Activated naive CD8-positive, alpha-beta T cell treated with anti-CD3 and anti-CD28 coated beads, Interleukin-2, amount 50 U/mL, for 16 hours (primary cell): ENCODE data around the gene TMEM174.
A peak's percentile ranks its signal among the peaks of the same experiment; 100 is the strongest.
"Not testable (repeated sequence)": the region's sequence is repeated elsewhere in the genome, so short reads cannot be mapped to it uniquely, and the experiment has no call there.

Source experiments
- DNase-seq: peaks from one replicate; pipeline ENCODE4 v3.0.0-alpha.2; 2020; ENCODE audit warnings: low read depth, low spot score

TMEM174 gene

DNA sequence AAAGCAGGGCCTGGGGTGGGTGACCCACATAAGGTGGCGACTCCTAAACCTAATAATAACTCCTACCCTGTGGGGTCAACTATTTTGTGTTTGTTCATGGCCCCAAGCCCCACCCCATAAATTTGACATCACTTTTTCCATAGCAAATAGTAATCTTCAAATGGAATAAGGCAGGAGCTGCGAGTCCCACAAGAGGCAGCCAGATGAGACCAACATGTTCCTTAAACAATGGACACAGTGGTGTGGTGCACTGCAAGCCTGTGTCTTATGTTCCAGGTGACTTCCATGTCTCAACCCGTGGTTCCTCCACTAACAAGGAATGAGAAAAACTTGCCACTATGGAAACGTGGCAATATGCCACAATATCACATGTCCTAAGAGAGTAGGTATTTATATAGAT, 20.6 kb downstream of the TMEM174 start:
- no peak for DNase-seq

DNA sequence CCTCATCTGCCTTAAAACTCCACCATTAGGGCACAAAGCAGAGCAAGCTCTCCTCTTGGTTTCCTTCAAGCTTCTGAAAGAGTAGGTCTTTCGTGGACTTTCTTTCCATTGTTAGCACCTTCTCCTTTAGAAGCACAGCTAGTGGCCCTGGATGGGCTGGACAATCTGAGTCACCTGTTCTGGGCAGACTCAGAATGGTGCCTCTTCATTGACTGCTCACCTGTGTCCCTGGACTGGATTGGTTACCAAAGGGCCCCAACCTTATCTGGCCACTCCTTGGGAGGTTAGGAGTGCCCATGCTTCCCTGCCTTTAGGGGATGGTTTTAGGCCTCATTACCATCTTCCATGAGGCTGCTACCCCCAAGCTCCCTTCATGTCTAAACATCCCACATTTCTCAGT, 23.2 kb downstream of the TMEM174 start:
- no peak for DNase-seq

DNA sequence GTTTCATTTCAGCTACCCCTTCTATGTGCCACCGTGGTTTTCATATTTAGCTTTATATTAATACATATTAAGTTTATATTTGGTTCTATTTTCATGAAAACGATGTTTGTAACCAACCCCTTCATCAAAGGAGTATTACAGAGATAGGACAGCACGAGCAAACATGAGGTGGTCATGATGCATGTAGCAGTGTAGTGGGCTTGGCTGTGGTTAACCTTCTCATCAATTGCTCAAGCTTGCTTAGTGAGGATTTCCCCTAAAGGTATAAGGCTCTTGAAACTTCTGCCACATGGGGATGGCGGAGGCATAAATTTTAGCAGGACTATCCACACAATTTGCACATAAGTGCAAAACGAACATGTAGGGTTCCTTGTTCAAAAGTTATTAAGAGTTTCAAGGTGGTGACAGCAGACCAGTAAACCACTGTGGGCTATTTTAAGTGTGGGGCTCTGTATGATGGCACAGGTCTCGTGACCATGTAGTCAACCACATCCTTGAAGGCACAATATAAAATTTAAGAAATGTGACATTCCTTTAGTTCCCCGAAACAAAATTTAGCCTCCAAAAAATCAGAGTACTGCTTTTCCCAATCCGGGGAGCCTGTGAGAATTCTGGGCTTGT, 24.8 kb downstream of the TMEM174 start:
- DNase-seq, result no peak

DNA sequence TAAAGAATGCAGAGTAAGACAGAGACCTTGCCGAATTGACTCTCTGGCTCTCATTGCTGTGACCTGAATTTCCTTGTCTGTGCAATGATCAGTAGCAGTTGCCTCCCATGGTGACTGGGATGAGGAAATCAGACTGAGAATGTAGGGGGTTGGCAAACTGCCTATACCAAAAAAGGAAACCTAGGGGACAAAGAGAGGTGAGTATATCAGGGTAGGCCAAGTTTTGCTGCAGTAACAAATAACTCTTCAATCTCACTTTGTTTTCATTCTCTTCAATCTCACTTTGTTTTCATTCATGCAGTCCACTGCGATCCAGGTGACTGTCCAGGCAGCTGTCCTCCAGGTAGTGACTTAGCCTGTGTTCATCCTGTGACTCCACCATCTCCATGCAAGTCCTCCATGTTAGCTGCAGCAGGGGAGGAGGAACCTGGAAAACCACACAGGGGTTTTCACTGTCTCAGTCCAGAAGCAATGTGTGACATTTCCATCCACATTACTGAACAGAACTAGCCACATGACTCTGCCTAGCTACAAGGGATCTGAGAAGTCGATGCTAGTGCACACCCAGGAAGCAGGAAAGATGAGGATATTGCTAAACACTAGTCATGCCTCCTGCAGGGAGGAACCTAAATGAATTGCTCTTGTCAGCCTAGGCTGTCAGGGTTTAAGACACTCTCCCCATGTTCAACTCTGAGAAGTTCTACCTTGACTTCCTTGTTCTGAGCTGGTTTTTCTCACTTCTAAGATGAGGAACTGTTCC, 26.0 kb downstream of the TMEM174 start:
- no peak for DNase-seq

DNA sequence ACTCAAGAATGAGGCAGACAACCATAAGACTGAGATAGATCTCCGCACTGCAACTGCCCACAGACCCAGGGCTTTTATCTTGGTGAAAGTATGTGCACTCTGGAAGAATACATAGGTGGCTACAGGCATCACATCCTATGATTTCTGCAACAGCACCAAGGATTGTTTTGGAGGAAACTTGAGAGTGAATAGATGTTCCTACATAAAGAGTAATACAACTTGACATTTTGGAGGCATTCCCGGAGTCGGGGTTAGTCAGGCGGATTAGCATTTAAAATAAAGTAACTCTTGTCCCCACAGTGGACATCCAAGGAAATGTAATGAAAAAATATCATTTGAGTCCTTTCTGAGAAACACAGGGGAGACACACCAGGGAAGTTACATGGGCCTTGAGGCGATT, 26.7 kb downstream of the TMEM174 start:
- DNase-seq, result no peak

DNA sequence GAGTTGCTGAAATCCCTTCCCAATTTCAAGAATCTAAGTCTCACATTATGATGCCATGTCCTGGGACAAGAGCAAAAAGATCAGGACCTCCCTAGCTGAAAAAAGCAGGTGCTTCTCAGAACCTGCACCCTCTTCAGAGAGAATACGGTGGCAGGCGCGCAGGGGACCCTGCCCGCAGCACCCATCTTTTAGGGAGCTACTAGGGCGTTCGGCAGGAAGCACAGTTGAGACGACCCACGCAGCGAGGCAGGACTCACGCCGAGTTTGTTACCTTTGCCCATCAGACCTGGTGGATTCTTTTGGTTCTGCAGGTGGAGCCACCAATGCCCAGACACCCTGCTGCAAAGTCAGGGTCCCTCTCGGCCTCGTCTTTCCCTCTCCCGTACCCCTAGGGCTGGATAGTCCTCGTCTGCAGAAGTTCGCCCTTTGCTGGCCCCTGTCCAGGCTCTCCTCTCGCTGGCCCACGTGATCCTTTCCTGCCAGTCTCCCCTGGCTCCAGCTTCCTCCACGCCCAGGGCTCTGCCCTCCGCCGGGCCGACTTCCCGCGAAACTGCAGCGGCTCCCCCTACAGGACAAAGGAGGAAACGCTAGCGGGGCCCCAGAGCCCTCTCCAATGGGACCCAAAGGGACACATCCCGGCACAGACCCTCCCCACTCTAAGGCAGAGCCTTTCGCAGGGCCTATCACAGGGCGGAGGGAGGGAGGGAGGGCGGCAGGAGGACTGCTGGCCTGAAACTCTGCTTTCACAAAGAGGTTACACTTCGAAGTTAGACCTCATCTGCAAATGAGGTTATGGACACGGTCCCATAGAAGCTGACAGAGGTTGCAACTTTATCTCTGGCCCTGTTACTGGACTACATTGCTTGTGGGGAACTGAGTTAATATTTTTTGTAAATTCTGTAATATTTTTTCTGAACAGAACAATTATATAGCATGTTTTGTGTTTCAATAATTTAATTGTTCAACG, 28.8 kb downstream of the TMEM174 start:
- DNase-seq, result peak; percentile 33

DNA sequence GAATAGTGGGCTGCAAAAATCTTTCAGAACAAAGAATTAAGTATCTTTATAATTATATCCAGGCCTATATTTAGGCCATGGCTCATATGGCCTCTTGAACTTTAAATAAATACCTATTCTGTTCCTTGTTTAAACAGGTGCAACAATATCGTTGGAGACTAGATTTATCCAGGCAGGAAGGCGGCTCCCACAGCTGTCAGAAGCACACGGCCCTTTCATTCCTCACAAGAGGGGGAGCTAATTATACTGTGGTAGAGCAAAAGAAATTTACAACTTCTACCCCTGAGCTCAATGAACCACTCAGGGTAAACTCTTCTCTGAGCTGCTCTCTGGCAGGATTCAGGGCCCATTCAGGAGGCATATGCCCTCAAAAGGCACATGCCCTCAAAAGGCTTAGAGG, 31.3 kb downstream of the TMEM174 start:
- DNase-seq, result no peak

DNA sequence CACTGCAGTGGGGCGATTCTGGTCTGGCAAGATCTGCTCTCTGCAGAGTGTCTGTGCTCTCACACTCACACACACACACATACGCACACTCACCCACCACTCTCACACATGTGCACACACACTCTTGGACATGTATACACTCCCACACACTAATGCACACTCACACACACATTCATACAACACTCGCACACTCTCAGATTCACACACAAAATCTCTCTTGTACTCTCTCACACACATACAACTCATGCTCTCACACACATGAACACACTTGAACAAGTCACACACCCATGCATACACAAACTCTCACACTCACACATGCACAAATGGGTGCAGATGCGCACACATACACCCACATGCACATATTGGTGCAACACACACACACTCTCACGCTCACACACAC, 31.7 kb downstream of the TMEM174 start:
- no peak for DNase-seq

DNA sequence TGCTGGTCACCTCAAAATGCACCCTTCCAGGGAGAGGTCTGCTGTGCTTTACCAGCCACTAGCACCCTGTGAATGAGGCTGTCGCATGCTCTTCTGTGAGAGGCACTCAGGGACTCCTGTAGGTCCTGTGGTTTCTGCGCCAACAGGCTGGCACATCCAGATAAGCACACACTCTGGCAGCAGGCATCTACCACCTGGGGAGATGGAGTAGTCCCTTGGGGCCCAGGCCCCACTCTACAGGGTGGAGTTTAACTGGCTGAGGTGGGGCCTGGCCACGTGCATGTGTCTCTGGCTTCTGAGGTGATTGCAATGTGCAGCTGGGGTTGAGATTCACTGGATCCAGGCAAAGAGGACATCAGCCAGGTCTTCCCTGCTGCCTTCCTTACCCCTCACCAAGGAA, 32.3 kb downstream of the TMEM174 start:
- DNase-seq, result no peak

DNA sequence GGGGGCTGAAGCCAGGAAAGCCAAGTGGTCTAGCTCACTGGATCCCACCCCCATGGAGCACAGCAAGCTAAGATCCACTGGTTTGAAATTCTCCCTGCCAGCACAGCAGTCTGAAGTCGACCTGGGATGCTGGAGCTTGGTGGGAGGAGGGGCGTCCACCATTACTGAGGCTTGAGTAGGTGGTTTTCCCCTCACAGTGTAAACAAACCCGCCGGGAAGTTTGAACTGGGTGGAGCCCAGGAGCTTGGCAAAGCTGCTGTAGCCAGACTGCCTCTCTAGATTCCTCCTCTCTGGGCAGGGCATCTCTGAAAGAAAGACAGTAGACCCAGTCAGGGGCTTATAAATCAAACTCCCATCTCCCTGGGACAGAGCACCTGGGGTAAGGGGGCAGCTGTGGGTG, 34.2 kb downstream of the TMEM174 start:
- not testable (repeated sequence) for DNase-seq

DNA sequence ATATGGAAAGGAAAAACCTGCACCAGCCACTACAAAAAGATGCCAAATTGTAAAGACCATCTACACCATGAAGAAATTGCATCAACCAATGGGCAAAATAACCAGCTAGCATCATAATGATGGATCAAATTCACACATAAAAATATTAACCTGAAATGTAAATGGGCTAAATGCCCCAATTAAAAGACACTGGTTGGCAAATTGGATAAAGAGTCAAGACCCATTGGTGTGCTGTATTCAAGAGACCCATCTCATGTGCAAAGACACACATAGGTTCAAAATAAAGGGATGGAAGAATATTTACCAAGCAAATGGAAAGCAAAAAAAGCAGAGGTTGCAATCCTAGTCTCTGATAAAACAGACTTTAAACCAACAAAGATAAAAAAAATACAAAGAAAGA, 36.1 kb downstream of the TMEM174 start:
- DNase-seq, result not testable (repeated sequence)

DNA sequence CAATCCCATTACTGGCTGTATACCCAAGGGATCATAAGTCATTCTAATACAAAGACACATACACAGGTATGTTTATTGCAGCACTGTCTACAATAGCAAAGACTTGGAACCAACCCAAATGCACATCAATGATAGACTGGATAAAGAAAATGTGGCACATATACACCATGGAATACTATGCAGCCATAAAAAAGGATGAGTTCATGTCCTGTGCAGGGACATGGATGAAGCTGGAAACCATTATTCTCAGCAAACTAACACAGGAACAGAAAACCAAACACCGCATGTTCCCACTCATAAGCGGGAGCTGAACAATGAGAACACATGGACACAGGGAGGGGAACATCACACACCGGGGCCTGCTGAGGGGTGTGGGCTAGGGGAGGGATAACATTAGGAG, 39.7 kb downstream of the TMEM174 start:
- not testable (repeated sequence) for DNase-seq

DNA sequence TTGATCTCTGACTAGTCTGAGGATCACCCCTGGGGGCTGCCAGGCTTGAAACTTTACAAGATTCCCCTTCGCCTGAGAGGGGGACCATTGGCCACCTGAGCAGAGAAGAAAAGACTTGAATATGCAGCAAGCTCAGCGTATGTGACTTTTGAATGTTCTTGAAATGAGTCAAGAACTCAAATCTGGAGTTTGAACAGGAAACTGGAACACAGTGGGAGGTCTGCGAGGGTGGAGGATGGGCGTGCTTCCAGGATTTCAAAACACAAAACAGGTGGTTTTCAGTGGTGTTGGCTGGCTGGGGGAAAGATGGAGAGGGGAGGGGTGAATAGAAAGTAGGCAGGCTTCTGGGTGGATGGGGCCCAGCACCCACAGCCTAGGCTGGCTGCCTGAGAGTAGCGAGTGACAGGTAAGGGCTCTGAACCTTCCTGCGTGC, 40.6 kb downstream of the TMEM174 start:
- DNase-seq, result no peak

DNA sequence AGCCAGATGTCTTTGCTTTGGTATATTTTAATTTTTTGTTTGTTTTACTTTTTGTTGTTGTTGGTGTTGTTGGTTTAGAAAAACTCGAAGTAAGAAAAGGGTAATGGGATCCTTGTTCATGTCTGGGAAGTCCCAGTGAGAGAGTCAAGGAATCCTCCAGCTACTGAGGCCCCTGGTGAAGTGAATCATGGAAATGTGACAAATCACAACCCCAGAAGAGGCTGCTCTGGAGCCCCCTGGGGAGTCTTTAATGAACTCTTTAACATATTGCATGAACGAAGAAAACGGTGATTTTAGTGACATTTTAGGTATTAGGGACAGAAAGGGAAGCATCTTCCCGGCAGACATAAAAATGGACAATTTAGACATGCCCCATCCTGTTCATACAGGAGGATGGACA, 41.3 kb downstream of the TMEM174 start:
- DNase-seq, result no peak

DNA sequence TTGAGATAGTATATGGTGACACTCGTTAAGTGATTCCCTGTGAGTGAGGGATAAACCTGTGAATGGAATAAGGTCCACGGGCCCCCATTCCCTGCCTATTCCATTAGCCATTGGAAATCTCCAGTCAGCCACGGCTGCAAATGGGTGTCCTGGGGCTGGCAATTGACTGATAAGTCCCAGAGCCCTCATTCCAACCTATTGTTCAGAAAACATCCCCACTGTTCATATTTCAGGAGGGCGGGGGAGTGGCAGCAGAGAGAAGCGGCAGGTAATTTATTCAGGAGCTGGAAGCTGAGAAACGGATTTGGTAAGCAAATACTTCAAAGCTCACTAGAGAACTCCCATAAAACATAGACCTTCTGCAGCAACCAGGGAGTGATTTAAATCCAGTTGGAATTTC, 42.0 kb downstream of the TMEM174 start:
- no peak for DNase-seq

DNA sequence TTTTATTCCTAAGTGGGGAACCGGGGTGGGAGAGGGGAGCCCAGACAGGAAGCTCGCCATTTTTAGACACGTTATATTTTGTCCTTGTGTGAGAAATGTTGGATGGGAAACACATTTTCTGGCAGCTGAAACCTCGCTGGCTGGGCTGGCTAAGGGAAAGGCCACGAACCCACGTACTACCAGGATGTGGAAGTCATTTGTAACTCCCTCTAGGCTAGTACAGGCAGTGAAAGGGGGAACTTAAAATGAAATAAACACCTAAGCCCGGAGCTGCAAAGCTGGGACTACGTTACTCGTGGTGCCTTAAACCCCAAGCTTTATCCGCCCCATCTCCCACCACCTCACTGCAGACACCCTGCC, 42.5 kb downstream of the TMEM174 start:
- DNase-seq, result no peak

DNA sequence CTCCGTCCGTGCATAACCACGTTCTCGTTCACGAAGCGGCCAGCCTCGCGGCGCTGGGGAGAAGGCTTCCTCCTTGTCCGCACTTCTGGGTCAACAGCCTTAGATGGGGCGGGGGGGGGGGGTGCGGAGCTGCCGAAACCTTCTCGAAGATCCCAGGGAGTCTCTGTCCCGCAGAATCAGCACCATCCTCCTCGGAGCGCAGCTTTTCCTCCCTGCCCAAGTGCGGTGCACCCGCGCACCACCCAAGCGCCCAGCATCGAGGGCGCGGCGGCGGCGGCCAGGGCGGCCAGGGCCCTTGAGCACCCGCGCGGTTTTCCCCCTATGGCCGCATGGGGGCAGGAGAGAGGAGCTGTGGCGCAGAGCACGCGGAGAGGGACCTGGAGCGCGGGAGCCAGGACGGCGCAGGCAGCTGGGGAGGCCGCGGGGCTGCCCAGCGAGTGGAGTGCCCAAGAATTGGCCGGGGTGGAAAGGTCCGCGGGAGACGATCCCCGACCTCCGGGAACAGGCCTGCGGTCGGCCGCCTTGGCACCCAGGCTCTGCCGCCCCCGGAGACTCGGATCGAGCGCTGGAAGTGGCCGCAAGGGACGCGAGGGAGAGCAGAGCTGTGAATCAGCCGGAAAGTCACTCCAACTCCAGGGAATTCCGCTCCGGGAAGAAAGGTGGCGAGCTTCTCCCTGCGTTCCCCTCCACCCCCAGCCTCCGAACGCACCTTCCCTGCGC, 43.1 kb downstream of the TMEM174 start:
- DNase-seq, result peak; percentile 43

DNA sequence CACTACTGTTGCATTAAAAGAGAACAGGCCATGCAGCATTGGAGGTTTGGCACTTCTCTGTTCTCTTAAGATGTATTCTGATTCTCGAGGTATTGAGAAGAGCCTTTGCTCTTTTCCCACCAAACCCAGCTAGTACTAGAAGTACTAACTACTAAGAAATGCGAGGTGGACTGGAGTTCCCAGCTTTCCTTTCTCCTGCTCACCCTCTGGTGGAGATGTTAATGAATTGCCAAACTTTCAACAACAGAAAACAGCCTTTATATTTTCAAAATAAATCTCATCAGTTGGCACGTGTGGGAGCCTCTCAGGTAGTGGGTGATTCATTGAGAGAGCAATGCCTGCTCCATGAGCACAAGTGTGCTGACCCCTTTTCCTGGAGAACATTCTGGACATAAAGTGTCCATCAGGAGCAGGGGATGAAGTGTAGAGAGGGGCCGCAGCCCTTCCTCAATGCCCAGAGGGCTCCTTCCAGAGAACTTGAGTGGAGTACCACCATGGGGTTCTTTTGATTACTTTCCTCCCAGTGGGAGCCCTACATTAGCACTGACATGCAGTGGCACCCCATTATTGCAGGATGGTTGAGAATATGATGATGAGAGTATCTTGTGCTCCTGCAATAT, 45.7 kb downstream of the TMEM174 start:
- no peak for DNase-seq

DNA sequence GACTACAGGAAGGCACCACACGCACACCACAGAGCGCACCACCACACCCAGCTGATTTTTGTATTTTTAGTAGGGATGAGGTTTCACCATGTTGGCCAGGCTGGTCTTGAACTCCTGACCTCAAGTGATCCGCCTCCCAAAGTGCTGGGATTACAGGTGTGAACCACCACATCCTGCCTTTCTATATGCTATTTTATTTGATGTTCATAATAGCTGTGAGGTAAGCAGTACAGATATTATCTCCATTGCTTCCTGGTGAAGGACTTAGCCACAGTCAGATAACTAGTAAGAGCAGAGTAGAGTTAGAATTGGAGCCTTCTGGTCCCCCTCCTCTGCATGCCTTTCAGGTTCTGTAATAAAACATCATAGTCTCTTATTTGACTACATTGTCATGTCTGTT, 46.3 kb downstream of the TMEM174 start:
- DNase-seq, result not testable (repeated sequence)

DNA sequence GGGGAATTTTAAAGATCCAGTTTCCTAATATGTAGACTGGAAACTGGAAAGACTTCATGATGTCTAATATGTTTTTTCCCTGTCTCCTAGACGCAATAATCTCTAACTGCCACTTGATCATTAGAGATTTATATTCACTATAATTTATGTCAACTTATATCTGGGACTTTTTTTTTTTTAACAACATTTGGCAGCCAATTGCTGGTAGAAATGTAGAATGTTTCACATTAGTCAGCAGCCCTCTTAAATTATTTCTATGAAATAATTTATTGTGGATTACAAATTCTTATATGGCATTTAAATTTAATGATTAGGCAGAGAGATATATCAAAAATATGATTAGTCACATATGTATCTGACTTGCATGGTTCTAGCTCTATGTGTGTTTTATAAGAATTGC, 48.2 kb downstream of the TMEM174 start:
- no peak for DNase-seq

DNA sequence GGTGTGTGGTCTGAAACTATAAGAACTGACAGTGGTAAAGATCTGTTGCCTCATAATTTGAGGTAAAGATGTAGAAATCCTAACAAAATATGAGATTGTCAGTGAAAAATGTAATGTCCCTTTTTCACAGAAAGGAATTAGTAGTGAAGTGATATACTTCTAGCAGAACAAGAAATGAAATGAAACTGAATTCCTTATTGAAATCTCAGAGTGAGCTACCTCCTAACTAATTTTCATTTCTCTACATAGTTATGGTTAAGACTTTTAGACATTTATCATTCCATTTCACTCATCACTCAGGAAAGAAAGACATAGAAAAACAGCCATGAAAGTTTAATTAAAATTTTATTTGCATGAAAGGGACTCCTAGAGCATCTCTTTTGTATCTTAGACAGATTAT, 48.7 kb downstream of the TMEM174 start:
- no peak for DNase-seq
